RPMI7951 (cell line): ENCODE data around the gene TNFRSF8. TPM values are rescaled to one million over a fixed set of nuclear protein-coding genes. Genes with fewer than 3 reads are reported as not detected.

Experiments used
- DNase-seq: peaks from one replicate; pipeline ENCODE4 v3.0.0-alpha.2; 2012; ENCODE audit warnings: low read depth
- total RNA-seq: library from RNA; depleted of rRNA; stranded (reverse); fragments of >200 nt; shearing (Covaris generic); gene quantifications from 2 replicates; pipeline ENCODE4 v1.2.3, GENCODE V29; 2014

The TNFRSF8 gene
- total RNA-seq, 1 experiment from 2014 or later = not detected

DNA sequence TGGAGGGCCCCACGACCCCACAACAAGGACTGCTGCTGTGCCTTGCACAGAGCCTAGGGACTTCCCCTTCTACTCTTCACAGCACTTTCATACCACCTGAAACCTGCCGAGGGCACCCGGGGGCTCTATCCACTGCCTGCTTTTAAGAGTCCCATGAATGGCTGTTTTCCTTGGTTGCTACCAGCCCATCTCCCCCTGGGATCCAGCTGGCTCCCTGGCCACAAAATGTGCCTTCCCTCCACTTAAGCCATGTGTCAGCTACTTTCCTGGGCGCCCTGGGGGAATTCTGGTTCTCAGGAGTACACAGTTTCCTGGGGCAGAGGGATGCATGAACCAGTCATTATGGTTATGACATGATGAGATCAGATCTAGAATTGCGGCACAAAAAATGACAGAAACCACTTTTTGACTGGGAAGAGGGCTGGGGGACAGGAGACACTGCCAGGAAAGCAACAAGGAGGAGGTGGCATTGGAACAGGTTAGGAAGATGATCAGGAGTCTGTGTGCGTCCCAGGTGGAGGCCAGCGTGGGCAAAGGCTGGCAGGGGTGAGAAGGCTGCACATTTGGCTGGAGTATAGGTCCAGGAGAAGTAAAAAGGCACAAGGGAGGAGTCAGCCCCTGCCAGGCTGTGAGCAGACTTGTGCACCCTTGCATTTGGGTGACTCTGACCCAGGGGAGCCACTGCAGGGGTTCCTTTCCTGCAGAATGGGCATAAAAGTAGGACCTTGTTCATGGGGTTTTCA, 3.2 kb upstream of the TNFRSF8 start:
- no peak for DNase-seq

- no peak for DNase-seq
These were observed 2.6 kb upstream of the TNFRSF8 start for GRCh38 chr1:12060500-12060899.

- no peak for DNase-seq
These were observed 1.2 kb downstream of the TNFRSF8 start for GRCh38 chr1:12064073-12064969.

GRCh38 chr1:12065872-12066271, 2.8 kb downstream of the TNFRSF8 start:
- DNase-seq = no peak

- no peak for DNase-seq
These were observed 5.1 kb downstream of the TNFRSF8 start for GRCh38 chr1:12067900-12068821.

DNA sequence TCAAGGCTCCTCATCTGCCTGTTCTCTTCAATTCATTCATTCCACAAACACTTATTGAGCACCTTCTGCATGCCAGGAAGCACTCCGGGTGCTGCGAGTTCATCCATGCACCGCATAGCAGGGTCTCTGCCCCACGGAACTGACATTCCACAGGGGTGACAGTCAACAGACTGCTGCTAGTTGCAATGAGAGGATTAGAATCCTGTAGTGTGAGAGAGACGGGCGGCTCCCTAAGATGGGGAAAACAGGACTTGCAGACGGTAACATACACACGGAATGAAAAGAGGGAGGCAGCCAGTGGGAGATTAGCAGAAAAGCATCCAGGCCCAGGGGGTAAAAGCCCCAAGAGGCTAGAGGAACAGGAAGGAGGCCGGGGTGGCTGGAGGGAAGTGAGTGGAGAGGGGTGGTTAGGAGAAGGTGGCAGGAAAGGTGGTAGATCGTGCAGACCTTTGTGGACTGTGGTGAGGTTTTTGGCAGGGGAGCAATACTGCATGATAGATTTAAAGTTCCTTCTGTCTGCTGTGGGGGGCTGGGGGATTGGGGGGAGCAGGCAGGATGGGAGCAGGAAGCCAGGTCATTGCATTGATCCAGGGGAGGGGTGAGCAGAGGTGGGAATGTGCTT, 6.6 kb downstream of the TNFRSF8 start:
- no peak for DNase-seq

GRCh38 chr1:12071892-12072291, 8.8 kb downstream of the TNFRSF8 start:
- no peak for DNase-seq

DNA sequence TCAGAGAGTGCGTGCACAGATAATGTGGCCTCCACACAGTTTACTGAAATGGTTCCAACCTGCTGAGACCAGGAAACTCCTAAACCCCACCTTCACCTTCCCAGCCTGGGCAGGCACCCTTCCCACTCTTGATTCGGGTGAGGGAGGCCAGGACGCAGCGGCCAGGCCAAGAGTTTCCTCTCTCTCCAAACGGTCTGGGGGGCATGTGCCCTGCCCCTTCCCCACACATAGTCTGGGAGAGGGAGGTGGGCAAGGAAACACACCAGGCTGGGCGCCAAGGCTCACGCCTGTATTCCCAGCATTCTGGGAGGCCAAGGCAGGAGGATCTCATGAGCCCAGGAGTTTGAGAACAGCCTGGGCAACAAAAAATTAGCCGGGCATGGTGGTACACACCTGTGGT, 9.6 kb downstream of the TNFRSF8 start:
- no peak for DNase-seq

- no peak for DNase-seq
These were observed 10.7 kb downstream of the TNFRSF8 start for GRCh38 chr1:12073796-12074195.

- peak; percentile 87 for DNase-seq
These were observed 12.4 kb downstream of the TNFRSF8 start for GRCh38 chr1:12075195-12076114.

DNA sequence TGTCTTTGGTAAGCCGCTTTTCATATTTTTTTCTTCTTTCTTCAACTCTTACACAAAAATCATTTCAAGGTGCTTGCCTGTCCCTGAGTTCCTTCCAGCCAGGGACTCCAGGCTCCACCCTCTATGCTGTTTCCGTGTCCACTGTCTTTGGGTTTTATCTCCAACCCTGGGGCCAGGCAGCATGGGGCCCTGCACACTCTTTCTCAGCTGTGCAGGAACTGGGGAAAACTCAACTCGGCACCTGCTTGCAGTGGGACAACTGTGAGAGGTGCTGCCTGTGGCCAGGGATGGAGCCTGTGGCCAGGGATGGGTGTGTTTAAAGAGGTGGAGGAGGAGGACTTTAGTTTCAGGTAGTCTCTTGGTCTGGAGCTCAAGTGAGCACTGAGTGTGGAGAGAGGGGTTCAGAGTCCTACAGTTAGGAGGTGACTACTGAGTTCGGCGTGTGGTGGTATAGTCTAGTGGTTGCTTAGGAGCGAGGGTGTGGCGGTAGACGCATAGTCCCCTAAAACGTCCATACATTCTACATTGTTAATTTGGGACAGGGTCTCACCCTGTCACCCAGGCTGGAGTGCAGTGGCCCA, 13.4 kb downstream of the TNFRSF8 start:
- no peak for DNase-seq

DNA sequence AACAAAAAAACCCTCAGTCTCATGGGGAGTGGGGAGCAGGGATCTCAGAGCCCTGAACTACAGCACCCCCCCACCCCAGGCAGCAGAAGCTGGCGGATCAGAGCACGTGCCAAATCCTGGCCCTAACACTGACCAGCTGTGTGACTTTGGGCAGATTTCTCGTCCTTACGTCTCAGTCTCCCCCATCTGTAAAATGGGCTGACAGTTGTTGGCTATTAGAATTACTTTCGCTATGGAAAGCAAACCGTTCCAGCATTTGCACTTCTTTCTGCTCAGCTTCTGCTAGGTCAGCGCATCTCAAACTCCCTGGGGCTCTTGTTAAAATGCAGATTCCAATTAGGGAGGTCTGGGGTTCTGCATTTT, 15.5 kb downstream of the TNFRSF8 start:
- no peak for DNase-seq

DNA sequence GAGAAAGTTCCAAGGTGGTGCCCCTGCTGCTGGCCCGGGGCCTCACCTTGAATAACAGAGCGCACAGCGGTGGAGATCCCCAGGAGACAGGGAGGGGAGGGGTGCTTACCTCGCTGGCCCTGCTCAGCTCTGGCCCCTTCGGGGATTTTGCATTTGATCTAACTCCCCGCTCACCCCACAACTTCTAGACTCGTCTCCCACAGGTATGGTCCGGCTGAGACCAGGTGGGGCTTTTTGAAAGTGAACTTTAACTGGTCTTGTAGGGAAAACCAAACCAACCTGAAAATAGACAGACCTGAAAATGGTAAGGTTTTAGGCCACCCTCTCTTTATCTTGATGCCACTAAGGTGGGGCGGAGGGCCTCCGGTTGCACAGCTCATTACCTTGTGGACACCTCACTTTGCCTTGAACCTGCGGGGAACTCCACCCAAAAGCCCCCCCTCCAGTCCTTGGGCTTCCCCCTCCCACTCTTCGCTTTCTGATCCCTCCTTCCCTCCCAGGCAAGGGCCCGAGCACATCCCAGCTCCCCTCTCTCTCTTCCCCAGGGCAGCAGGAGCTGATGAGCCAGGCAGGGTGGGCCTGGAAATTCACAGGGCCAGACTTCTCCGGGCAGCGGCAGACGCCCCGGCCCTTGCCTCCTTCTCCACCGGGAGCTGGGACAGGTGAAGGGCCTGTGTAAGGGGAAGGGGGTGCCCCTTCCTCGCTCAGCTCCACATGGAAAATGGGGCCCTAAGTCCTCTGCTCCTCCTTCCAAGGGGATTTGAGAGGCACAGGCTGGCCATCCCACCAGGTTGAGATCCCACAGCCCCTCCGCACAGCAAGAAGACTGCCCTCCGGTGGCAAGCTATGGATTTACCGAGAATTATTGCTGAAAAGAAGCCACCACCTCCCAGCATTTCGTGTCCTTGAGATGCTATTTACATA, 16.1 kb downstream of the TNFRSF8 start:
- DNase-seq = peak; percentile 43

DNA sequence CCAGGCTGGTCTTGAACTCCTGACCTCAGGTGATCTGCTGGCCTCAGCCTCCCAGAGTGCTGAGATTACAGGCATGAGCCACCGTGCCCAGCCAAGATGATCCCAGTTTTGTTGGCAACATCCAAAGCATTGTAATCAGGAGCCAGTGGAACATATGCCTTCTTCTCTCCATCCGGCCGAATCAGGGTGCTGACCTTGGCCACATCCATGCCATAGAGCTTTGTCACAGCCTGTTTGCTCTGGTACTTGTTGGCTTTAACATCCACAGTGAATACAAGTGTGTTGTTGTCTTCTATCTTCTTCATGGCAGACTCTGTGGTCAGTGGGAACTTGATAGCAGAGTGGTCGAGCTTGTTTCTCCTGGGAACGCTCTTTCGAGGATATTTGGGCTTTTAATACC, 17.1 kb downstream of the TNFRSF8 start:
- peak; percentile 44 for DNase-seq

DNA sequence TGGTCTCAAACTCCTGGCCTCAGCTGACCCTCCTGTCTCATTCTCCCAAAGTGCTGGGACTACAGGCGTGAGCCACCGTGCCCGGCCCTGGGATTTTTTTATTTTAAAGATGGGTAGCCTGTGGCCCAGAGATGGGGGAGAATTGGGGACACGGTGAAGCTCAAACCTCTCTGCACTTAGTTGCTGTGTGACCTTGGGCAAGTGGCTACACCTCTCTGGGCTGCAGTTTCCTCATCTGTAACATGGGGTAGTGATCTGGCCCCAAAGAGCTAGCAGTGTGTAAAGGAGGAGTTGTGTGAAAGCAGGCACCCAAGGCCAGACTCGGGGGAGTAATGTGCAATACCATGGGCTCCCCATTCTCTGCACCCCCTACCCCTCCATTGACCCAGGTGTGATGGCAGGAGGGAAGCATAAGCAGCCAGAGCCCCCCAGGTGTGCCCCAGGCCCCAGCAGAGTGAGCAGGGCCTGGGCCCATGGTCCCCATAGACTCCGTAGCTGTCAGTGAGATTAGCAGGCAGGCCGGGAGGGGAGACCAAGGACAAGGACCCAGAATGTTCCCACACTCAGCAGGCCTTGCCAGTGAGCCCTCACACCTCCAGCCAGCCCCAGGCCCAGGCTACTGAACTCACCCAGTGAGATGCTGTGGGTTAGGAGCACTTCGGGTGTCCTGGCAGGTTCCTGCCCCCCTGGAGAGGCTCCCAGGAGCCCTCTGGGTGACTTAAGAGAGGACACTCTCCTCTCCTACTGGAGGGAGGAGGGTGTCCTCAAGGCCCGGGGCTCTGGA, 17.9 kb downstream of the TNFRSF8 start:
- no peak for DNase-seq

GRCh38 chr1:12081648-12082396, 18.7 kb downstream of the TNFRSF8 start:
- DNase-seq = no peak

DNA sequence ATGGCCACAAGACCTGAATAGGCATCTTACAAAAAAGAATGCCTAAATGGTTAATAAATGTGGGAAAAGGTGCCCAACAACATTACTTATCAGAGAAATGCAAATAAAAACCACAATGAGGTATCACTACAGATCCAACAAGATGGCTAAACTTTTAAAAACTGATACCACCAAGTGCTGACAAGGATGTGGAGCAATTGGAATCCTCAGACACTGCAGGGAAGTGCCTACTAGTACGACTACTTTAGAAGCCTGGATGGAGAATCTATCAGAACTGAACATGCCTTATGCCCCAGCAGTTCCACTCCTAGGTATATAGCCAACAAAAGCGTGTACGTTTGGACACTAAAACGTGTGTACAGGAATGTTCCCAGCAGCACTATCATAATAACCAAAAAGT, 19.9 kb downstream of the TNFRSF8 start:
- no peak for DNase-seq
